Loucy (cell line): ENCODE results near the gene NOC4L.

Source experiments
- H2AFZ ChIP-seq: fragments of 200-600 bp; sonication (generic); 2 replicates; pipeline ENCODE4 v1.6.0; 2016; ENCODE audit warnings: antibody characterized with exemption, mild to moderate bottlenecking, low read length, moderate library complexity
- H3F3A ChIP-seq: fragments of 200-600 bp; 2 replicates; pipeline ENCODE4 v1.6.0; 2016; ENCODE audit warnings: antibody characterized with exemption, low read depth, mild to moderate bottlenecking
- H3K27me3 ChIP-seq: fragments of 200-600 bp; sonication (generic); 2 replicates; pipeline ENCODE4 v1.6.1; 2014; ENCODE audit warnings: low read length, mild to moderate bottlenecking; ENCODE audit not compliant: insufficient read depth, poor library complexity, severe bottlenecking
- H3K36me3 ChIP-seq: fragments of 200-600 bp; sonication (generic); 2 replicates; pipeline ENCODE4 v1.6.1; 2016; ENCODE audit warnings: low read length; ENCODE audit not compliant: insufficient read depth
- H3K4me1 ChIP-seq: fragments of 200-600 bp; sonication (generic); 2 replicates; pipeline ENCODE4 v1.5.1; 2014; ENCODE audit warnings: low read length, mild to moderate bottlenecking; ENCODE audit not compliant: insufficient read depth, poor library complexity, severe bottlenecking
- H3K4me2 ChIP-seq: fragments of 200-600 bp; sonication (generic); 2 replicates; pipeline ENCODE4 v1.6.0; 2014; ENCODE audit warnings: antibody characterized with exemption, low read length, low read depth, mild to moderate bottlenecking; ENCODE audit not compliant: poor library complexity, severe bottlenecking
- H3K4me3 ChIP-seq: fragments of 200-600 bp; sonication (generic); 2 replicates; pipeline ENCODE4 v1.5.1; 2014; ENCODE audit warnings: low read length, mild to moderate bottlenecking, mixed read lengths; ENCODE audit not compliant: poor library complexity, severe bottlenecking
- H3K79me2 ChIP-seq: fragments of 200-600 bp; sonication (generic); 2 replicates; pipeline ENCODE4 v1.6.1; 2014; ENCODE audit warnings: low read length; ENCODE audit not compliant: insufficient read depth
- H3K9ac ChIP-seq: fragments of 200-600 bp; sonication (generic); 2 replicates; pipeline ENCODE4 v1.6.0; 2014; ENCODE audit warnings: mild to moderate bottlenecking, low read depth, low read length, moderate library complexity; ENCODE audit not compliant: poor library complexity, severe bottlenecking
- H3K9me2 ChIP-seq: fragments of 200-600 bp; sonication (generic); replicated peaks from 2 replicates; pipeline ENCODE4 v1.6.1; 2016; ENCODE audit warnings: low read depth, low read length, mixed read lengths
- H3K9me3 ChIP-seq: fragments of 200-600 bp; sonication (generic); 2 replicates; pipeline ENCODE4 v1.6.1; 2014; ENCODE audit warnings: mild to moderate bottlenecking, antibody characterized with exemption, low read length, low read depth; ENCODE audit not compliant: insufficient read depth
- H4K20me1 ChIP-seq: fragments of 200-600 bp; sonication (generic); 2 replicates; pipeline ENCODE4 v1.6.0; 2014; ENCODE audit warnings: antibody characterized with exemption, low read length, mild to moderate bottlenecking; ENCODE audit not compliant: insufficient read depth, poor library complexity, severe bottlenecking
- CTCF ChIP-seq: fragments of 200-600 bp; sonication (generic); conservative IDR thresholded peaks from 2 replicates; pipeline ENCODE4 v1.5.1; 2014; ENCODE audit warnings: mild to moderate bottlenecking, antibody characterized with exemption, low read length
- EZH2phosphoT487 ChIP-seq: fragments of 200-600 bp; IDR thresholded peaks from 2 replicates; pipeline ENCODE4 v1.6.1; 2018; ENCODE audit warnings: antibody characterized with exemption, mild to moderate bottlenecking, moderate library complexity, borderline replicate concordance

NOC4L gene

DNA sequence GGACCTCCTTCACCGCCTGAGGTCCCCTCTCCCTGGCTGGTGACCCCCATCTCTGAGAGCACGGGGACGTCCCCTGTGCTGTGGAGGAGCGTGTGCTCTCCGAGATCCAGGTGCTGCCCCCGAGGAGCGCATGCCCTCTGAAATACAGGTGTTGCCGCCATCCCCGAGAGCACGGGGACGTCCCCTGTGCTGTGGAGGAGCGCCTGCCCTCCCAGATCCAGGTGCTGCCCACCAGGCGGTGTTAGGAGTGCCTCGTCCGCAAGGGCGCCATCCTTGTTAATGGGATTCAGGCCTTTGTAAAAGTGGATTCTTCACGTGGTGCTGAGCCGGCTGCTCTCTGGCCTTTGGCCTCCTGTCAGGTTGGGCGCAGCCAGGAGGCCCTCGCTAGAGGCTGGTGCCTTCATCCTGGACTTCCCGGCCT lies 10.1 kb downstream of the NOC4L start:
- no peak overlapping the region for H3K4me2 ChIP-seq
- H3K9ac ChIP-seq, result no peak overlapping the region
- H3F3A ChIP-seq, result peaks cover 11% of the 10 kb centered on the region
- H3K4me1 ChIP-seq, result no peaks in the 10 kb centered on the region
- TF ChIP-seq EZH2phosphoT487, result no peak
- TF ChIP-seq CTCF, result no peak
- no peaks in the 10 kb centered on the region for H3K9me3 ChIP-seq
- no peak overlapping the region for H3K4me3 ChIP-seq
- no peaks in the 10 kb centered on the region for H3K27me3 ChIP-seq
- no peak overlapping the region for H2AFZ ChIP-seq
- H3K79me2 ChIP-seq, result no peaks in the 10 kb centered on the region
- H3K9me2 ChIP-seq, result no peaks in the 10 kb centered on the region
- H3K36me3 ChIP-seq, result peaks cover 18% of the 10 kb centered on the region; the same call in 1 of the 2 replicates
- no peaks in the 10 kb centered on the region for H4K20me1 ChIP-seq

GRCh38 chr12:132154941-132155770 lies 10.9 kb downstream of the NOC4L start:
- no peak overlapping the region for H3K4me2 ChIP-seq
- H3F3A ChIP-seq, result peaks cover 11% of the 10 kb centered on the region
- no peaks in the 10 kb centered on the region for H3K4me1 ChIP-seq
- no peaks in the 10 kb centered on the region for H3K9me3 ChIP-seq
- no peaks in the 10 kb centered on the region for H3K27me3 ChIP-seq
- peaks cover 18% of the 10 kb centered on the region; the same call in 1 of the 2 replicates for H3K36me3 ChIP-seq
- TF ChIP-seq EZH2phosphoT487, result no peak
- no peaks in the 10 kb centered on the region for H4K20me1 ChIP-seq
- no peaks in the 10 kb centered on the region for H3K79me2 ChIP-seq
- no peak overlapping the region for H3K4me3 ChIP-seq
- H3K9me2 ChIP-seq, result no peaks in the 10 kb centered on the region
- no peak overlapping the region for H3K9ac ChIP-seq
- H2AFZ ChIP-seq, result no peak overlapping the region

DNA sequence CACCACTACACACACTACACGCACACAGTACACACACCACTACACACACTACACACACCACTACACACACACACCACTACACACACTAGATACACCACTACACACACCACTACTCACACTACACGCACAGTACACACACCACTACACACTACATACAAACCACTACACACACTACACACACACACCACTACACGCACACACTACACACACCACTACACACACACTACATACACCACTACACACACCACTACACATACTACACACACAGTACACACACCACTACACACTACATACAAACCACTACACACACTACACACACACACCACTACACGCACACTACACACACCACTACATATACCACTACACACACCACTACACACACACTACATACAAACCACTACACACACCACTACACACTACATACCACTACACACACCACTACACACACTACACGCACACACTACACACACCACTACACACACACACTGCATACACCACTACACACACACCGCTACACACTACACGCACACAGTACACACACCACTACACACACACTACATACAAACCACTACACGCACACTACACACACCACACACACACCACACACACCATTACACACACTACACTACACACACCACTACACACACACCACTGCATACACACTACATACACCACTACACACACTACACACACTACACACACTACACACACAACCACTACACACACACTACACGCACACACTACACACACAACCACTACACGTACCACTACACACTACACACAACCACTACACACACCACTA lies 11.7 kb downstream of the NOC4L start:
- Histone ChIP-seq H3K79me2 (no peaks in the 10 kb centered on the region), H3F3A (peaks cover 11% of the 10 kb centered on the region), H3K9ac (no peak overlapping the region), H3K9me3 (no peaks in the 10 kb centered on the region), H3K27me3 (no peaks in the 10 kb centered on the region), H3K36me3 (peaks cover 18% of the 10 kb centered on the region; the same call in 1 of the 2 replicates), H3K4me1 (no peaks in the 10 kb centered on the region), H3K4me2 (no peak overlapping the region), H2AFZ (no peak overlapping the region), H3K4me3 (no peak overlapping the region), H4K20me1 (no peaks in the 10 kb centered on the region), H3K9me2 (no peaks in the 10 kb centered on the region)
- TF ChIP-seq CTCF (no peak), EZH2phosphoT487 (no peak)
